ENCODE measurements around the gene SPTLC1. TPM values are rescaled to one million over a fixed set of nuclear protein-coding genes. Genes with fewer than 3 reads are reported as not detected.

Gene SPTLC1
- total and polyA plus RNA-seq, 2 experiments from 2014 or later, result 54.8 to 100 TPM

DNA sequence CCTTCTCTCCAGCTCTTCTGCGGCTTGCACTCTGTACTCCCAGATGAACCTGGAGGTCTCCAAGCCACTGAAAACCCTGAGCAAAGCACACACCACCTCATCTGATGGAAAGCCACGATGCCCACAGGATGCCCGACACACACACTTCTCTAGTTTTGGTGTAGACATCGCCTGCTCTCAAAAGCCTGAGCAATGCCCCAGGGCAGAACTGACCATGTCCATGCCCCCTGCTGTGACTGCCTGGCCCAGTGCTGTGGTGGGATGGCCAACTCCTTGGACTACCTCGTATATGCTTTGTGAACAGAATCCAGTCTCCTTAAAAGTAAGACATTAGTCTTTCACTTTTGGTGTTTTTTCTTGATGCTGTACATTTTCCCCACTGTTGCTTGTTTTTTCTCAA lies 81.2 kb downstream of the SPTLC1 start:
- Histone ChIP-seq H3K4me2 (no peak overlapping the region), H3K36me3 (ENCODE audit: insufficient read depth) (peaks cover 27% of the 10 kb centered on the region), H3F3A (replicated peaks; ENCODE audit: low read depth) (no peaks in the 10 kb centered on the region), H3K27me3 (ENCODE audit: insufficient read depth) (no peaks in the 10 kb centered on the region), H4K20me1 (replicated peaks; ENCODE audit: insufficient read depth) (no peaks in the 10 kb centered on the region), H3K4me1 (ENCODE audit: insufficient read depth) (no peaks in the 10 kb centered on the region), H3K4me3 (no peak overlapping the region), H2AFZ (no peak overlapping the region), H3K9me2 (ENCODE audit: insufficient read depth) (no peaks in the 10 kb centered on the region), H3K79me2 (replicated peaks; ENCODE audit: insufficient read depth) (no peaks in the 10 kb centered on the region), H3K27ac (ENCODE audit: low read depth) (no peak overlapping the region)
- Mint-ChIP-seq H3K4me1 (no peaks in the 10 kb centered on the region), H3K27ac (no peak overlapping the region), H3K4me3 (no peak overlapping the region), H3K36me3 (ENCODE audit: low read depth) (peaks cover 66% of the 10 kb centered on the region), H3K9me3 (no peaks in the 10 kb centered on the region), H3K27me3 (ENCODE audit: insufficient read depth, low read depth, poor library complexity) (peaks cover 14% of the 10 kb centered on the region)
- ATAC-seq, result no peak
- DNase-seq (ENCODE audit: low spot score), result no peak
- TF ChIP-seq CTCF (conservative IDR thresholded peaks at IDR 0.05; ENCODE audit: low read depth in 2 of 2) (no peak), CREB1 (CRISPR knock-in tag; IDR thresholded peaks at IDR 0.05; ENCODE audit: low read depth) (no peak), EZH2 (IDR thresholded peaks at IDR 0.05; ENCODE audit: low read depth, unreplicated experiment) (no peak), ZNF331 (CRISPR knock-in tag; IDR thresholded peaks at IDR 0.05; ENCODE audit: low read depth) (no peak), JUNB (IDR thresholded peaks at IDR 0.05; ENCODE audit: unreplicated experiment) (no peak), EZH2phosphoT487 (IDR thresholded peaks at IDR 0.05; ENCODE audit: unreplicated experiment) (no peak), POLR2AphosphoS5 (IDR thresholded peaks at IDR 0.05; ENCODE audit: low read depth) (no peak), ETS1 (IDR thresholded peaks at IDR 0.05) (no peak), ZNF114 (CRISPR knock-in tag; IDR thresholded peaks at IDR 0.05) (no peak), NANOG (IDR thresholded peaks at IDR 0.05; ENCODE audit: borderline replicate concordance) (no peak)
- TF ChIP-seq, protein P1, sequence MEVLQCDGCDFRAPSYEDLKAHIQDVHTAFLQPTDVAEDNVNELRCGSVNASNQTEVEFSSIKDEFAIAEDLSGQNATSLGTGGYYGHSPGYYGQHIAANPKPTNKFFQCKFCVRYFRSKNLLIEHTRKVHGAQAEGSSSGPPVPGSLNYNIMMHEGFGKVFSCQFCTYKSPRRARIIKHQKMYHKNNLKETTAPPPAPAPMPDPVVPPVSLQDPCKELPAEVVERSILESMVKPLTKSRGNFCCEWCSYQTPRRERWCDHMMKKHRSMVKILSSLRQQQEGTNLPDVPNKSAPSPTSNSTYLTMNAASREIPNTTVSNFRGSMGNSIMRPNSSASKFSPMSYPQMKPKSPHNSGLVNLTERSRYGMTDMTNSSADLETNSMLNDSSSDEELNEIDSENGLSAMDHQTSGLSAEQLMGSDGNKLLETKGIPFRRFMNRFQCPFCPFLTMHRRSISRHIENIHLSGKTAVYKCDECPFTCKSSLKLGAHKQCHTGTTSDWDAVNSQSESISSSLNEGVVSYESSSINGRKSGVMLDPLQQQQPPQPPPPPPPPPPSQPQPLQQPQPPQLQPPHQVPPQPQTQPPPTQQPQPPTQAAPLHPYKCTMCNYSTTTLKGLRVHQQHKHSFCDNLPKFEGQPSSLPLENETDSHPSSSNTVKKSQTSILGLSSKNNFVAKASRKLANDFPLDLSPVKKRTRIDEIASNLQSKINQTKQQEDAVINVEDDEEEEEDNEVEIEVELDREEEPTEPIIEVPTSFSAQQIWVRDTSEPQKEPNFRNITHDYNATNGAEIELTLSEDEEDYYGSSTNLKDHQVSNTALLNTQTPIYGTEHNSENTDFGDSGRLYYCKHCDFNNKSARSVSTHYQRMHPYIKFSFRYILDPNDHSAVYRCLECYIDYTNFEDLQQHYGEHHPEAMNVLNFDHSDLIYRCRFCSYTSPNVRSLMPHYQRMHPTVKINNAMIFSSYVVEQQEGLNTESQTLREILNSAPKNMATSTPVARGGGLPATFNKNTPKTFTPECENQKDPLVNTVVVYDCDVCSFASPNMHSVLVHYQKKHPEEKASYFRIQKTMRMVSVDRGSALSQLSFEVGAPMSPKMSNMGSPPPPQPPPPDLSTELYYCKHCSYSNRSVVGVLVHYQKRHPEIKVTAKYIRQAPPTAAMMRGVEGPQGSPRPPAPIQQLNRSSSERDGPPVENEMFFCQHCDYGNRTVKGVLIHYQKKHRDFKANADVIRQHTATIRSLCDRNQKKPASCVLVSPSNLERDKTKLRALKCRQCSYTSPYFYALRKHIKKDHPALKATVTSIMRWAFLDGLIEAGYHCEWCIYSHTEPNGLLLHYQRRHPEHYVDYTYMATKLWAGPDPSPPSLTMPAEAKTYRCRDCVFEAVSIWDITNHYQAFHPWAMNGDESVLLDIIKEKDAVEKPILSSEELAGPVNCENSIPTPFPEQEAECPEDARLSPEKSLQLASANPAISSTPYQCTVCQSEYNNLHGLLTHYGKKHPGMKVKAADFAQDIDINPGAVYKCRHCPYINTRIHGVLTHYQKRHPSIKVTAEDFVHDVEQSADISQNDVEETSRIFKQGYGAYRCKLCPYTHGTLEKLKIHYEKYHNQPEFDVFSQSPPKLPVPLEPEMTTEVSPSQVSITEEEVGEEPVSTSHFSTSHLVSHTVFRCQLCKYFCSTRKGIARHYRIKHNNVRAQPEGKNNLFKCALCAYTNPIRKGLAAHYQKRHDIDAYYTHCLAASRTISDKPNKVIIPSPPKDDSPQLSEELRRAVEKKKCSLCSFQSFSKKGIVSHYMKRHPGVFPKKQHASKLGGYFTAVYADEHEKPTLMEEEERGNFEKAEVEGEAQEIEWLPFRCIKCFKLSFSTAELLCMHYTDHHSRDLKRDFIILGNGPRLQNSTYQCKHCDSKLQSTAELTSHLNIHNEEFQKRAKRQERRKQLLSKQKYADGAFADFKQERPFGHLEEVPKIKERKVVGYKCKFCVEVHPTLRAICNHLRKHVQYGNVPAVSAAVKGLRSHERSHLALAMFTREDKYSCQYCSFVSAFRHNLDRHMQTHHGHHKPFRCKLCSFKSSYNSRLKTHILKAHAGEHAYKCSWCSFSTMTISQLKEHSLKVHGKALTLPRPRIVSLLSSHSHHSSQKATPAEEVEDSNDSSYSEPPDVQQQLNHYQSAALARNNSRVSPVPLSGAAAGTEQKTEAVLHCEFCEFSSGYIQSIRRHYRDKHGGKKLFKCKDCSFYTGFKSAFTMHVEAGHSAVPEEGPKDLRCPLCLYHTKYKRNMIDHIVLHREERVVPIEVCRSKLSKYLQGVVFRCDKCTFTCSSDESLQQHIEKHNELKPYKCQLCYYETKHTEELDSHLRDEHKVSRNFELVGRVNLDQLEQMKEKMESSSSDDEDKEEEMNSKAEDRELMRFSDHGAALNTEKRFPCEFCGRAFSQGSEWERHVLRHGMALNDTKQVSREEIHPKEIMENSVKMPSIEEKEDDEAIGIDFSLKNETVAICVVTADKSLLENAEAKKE (CRISPR knock-in tag; IDR thresholded peaks at IDR 0.05), result no peak
